OCI-LY7 (cell line): Measurements from ENCODE around the gene ARL15.

Experiments
- CTCF ChIP-seq: fragments of 200-600 bp; sonication (generic); conservative IDR thresholded peaks from 2 replicates; pipeline ENCODE4 v1.5.1; 2014; ENCODE audit warnings: mild to moderate bottlenecking, antibody characterized with exemption, low read length, moderate library complexity, mixed read lengths
- EZH2phosphoT487 ChIP-seq: fragments of 200-600 bp; sonication (generic); IDR thresholded peaks from 2 replicates; pipeline ENCODE4 v1.6.1; 2018; ENCODE audit warnings: low read depth, borderline replicate concordance, mild to moderate bottlenecking, mixed run types, antibody characterized with exemption, low read length, moderate library complexity, mixed read lengths

GRCh38 chr5:54148858-54149257 lies 161.5 kb downstream of the ARL15 start:
- no peak for TF ChIP-seq CTCF
- no peak for TF ChIP-seq EZH2phosphoT487
